KG1 (cell line): ENCODE results near the gene PPIL4.
"Not testable (repeated sequence)": the region's sequence is repeated elsewhere in the genome, so short reads cannot be mapped to it uniquely, and the experiment has no call there.

Experiments
- DNase-seq: peaks from one replicate; lab custom pipeline; 2025; lab: John Stamatoyannopoulos, UW

PPIL4 gene

DNA sequence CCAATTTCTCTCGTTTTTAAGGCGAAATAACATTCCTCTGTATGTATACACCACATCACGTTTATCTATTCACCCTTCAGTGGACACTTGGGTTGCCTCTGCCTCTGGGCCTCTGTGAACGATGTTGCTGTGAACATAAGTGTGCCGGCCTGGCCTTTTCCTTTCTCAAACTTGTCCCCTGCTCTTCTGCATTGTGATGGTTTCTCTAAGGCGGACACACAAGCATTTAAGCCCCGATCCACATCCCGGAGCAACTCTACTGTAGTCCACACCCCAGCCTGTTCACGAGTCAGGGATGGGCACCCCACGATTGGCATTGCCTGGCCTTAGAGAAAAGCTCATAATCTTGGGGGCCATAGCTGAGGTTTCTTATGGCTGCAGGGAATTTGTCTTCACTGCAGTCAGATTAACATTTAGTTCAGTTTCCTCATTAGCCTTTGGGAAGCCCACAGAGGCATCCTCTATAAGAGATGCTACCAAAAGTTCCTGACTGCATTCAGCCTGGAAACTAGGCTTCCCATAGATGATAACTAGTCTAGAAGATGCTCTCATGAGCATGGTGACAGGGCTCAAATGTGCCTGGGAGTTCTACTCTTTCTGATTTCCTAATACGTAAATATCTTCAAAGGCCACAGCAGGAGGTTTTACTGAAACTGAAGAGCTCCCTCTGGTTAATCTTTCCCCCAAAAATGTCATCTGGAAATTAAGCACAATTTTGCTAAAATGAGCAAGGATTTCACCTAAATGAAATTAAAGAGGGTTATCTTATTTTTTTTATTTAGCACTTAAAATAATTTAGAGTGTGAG lies 61.8 kb downstream of the PPIL4 start:
- no peak for DNase-seq

- no peak for DNase-seq
Observed at GRCh38 chr6:149483334-149483725, 62.5 kb downstream of the PPIL4 start.

GRCh38 chr6:149482545-149483333 lies 63.1 kb downstream of the PPIL4 start:
- DNase-seq: peak; percentile 45

- no peak for DNase-seq
Observed at GRCh38 chr6:149480502-149481280, 65.2 kb downstream of the PPIL4 start.

GRCh38 chr6:149478631-149479314 lies 67.1 kb downstream of the PPIL4 start:
- no peak for DNase-seq

- no peak for DNase-seq
Observed at GRCh38 chr6:149477544-149477943, 68.3 kb downstream of the PPIL4 start.

GRCh38 chr6:149476789-149477455 lies 68.9 kb downstream of the PPIL4 start:
- no peak for DNase-seq

- no peak for DNase-seq
Observed at GRCh38 chr6:149474108-149474935, 71.5 kb downstream of the PPIL4 start.

DNA sequence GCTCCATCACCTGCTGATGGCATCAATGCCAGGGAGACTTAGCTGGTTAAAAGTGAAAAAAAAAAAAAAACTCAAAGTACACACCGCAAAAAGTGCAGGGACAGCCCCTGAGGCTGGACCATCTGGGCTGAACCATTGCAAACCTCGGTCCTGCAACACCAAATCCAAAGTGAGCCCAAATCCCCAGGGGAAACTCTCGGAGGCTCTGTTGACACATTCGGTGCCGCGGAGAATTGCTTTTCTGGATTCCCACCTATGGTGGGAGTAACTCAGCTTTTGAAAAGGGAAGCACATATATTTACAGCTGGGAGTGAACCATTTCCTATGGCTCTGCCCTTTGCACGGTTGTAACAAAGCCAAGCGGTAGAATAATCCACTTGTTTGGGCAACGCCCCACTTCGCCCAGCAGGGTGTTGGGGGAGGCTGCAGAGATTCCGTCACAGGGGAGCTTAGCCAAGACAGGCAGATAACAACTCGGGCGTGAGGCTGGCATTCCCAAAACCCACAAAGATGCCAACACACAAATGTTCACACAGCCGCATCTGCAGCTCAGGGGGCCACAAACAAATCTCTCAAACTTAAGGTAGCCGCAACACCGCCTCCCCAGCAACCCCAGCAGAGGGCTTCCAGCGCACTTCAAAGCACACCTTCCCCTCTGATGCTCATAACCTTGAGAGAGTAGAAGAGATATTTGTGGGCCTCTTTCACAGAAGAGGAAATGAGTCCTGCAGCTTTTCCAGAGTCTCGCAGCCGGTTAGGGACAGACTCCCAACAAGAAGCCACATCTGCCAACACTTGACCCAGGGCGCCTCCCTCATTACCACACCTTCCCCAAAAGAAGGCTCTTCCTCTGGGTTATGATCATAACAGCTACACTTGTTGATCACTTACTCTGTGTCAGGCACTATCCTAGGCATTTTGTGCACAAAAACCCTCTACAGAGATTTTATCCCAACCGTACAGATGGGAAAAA lies 72.5 kb downstream of the PPIL4 start:
- DNase-seq: no peak

- no peak for DNase-seq
Observed at GRCh38 chr6:149472241-149472640, 73.6 kb downstream of the PPIL4 start.

- DNase-seq: no peak
Observed at GRCh38 chr6:149471801-149472200, 74.0 kb downstream of the PPIL4 start.

DNA sequence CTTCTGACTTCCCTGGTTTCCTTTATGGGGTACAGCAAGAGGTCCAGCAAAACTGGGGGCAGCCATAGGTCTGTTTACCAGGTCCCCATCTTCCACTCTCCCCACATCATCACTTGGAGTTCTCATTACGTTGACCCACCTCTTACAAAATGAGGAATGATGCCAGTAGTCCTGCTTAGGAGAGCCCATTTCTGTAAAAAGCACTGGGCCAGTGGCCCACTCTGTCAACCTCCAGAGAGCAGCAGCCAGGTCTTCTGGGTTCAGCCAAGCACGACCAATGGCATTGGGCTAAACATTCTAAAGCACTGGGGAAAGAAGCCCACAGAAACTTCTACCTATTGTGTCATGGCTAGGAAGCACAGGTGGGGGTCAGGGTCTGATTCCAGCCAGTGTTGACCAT lies 74.9 kb downstream of the PPIL4 start:
- no peak for DNase-seq

DNA sequence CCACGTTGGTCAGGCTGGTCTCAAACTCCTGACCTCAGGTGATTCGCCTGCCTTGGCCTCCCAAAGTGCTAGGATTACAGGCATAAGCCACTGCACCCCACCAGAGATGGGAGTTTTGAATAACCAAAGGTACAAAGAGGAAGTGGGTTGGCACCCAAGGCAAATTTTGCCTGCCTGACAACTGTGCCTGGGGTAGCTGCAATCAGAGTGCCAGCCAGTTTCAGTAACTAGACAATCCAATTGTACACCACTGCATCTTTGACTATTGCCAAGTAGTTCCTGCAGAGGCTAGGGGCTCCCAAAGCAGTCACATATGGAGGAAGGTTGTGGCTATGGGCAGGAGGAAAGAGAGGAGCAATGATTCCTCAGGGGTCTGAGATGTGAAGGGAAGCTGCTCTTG lies 77.7 kb downstream of the PPIL4 start:
- no peak for DNase-seq

GRCh38 chr6:149467265-149467664 lies 78.6 kb downstream of the PPIL4 start:
- no peak for DNase-seq

DNA sequence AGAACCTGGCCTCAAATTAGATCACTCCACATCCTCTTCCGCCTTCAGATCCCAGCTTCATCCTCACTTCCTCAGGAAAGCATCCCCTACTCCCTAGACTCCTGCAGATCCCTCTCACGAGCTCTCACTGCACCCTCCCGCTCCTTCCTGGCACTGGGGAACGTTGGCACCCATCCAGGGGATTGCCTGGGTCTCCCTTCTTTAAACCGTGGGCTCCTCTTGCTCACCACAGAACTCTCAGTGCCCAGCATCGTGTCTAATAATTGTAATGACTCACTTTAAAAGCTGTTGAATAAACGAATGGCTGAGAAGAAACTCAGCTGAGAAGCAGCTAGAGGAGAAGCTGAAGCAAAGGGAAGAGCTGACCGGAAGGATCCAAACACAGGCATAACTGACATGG lies 81.4 kb downstream of the PPIL4 start:
- DNase-seq: no peak

DNA sequence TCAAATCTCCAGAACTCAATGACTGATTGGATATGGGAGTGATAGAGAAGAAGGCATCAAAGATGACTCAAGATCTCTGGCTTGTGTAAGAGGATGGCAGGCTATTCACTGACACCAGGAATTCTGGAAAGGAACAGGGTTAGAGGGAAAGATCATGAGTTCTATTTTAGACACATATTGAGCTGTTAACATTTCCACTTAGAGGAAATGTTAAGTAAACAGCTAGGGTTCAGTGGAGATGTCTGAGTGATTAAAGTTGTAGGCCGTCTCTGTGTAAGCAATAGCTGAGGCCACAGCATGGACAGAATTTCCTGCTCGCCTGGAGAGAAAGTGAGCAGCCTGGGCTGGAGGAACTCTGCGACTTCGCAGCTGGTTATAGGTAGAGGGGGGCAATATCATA lies 82.1 kb downstream of the PPIL4 start:
- no peak for DNase-seq

DNA sequence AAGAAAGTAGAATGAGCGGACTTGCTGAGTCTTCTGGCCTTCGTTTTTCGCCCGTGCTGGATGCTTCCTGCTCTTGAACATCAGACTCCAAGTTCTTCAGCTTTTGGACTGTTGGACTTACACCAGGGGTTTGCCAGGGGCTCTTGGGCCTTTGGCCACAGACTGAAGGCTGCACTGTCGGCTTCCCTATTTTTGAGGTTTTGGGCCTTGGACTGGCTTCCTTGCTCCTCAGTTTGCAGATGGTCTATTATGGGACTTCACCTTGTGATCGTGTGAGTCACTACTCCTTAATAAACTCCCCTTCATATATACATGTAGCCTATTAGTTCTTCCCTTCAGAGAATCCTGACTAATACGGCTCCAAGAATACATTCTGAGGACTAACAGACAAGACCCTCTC lies 83.1 kb downstream of the PPIL4 start:
- not testable (repeated sequence) for DNase-seq

DNA sequence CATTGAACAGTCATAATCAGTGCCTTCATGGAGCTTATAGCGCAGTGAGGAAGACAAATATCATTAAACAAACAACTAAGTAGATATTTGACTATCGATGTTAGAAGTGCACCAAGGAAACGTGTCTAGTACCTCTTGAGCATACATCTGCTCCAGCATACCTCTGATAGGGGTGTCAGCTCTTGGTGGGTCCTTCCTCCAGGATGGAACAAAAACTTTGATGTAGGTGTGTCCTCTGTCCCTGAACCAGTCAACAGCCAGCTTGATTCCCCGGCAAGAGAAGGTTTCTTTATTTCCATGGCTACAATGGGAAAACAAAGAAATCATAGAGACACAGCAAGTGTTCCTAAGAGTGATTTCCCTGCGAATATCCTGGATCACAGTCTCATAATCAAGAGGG lies 84.2 kb downstream of the PPIL4 start:
- DNase-seq: no peak

DNA sequence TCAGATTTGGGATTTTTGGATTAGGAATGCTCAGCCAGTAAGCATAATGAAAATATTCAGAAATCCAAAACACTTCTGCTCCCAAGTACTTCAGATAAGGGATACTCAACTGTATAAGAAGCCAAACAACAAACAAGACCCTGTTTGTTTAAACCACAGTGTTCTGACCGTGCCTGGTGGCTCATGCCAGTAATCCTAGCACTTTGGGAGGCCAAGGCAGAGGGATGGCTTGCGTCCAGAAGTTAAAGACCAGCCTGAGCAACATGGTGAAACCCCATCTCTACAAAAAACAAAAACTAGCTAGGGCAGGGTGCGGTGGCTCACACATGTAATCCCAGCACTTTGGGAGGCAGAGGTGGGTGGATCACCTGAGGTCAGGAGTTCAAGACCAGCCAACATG lies 85.6 kb downstream of the PPIL4 start:
- DNase-seq: not testable (repeated sequence)
